ENCODE measurements around the gene DCUN1D3. TPM values are rescaled to one million over a fixed set of nuclear protein-coding genes. Genes with fewer than 3 reads are reported as not detected.
A peak's percentile ranks its signal among the peaks of the same experiment; 100 is the strongest.

The DCUN1D3 gene
- polyA plus RNA-seq, 3 donors = 8.8 to 12.3 (median 11.1) TPM

GRCh38 chr16:20923876-20924275, 23.7 kb upstream of the DCUN1D3 start:
- DNase-seq = no peak

- no peak for DNase-seq
Observed at GRCh38 chr16:20920799-20921198, 20.6 kb upstream of the DCUN1D3 start.

- no peak for DNase-seq
Observed at GRCh38 chr16:20920091-20920490, 19.9 kb upstream of the DCUN1D3 start.

GRCh38 chr16:20918486-20919239, 18.5 kb upstream of the DCUN1D3 start:
- no peak for DNase-seq

GRCh38 chr16:20916942-20917341, 16.8 kb upstream of the DCUN1D3 start:
- no peak for DNase-seq

GRCh38 chr16:20916289-20916688, 16.1 kb upstream of the DCUN1D3 start:
- no peak for DNase-seq

GRCh38 chr16:20911361-20911760, 11.2 kb upstream of the DCUN1D3 start:
- no peak for DNase-seq

GRCh38 chr16:20910781-20911321, 10.7 kb upstream of the DCUN1D3 start:
- no peak for DNase-seq

GRCh38 chr16:20906341-20907255, 6.4 kb upstream of the DCUN1D3 start:
- DNase-seq = peak; percentile 50

- DNase-seq = no peak
Observed at GRCh38 chr16:20905576-20905975, 5.4 kb upstream of the DCUN1D3 start.

GRCh38 chr16:20904507-20905081, 4.4 kb upstream of the DCUN1D3 start:
- no peak for DNase-seq

GRCh38 chr16:20903899-20904506, 3.8 kb upstream of the DCUN1D3 start:
- DNase-seq = no peak

GRCh38 chr16:20903116-20903898, 3.1 kb upstream of the DCUN1D3 start:
- no peak for DNase-seq

- no peak for DNase-seq
Observed at GRCh38 chr16:20902426-20902825, 2.3 kb upstream of the DCUN1D3 start.

GRCh38 chr16:20901436-20902112, 1.4 kb upstream of the DCUN1D3 start:
- peak; percentile 66 for DNase-seq

- DNase-seq = no peak
Observed at GRCh38 chr16:20901068-20901435, 894 bp upstream of the DCUN1D3 start.

- DNase-seq = peak; percentile 61
Observed at GRCh38 chr16:20899477-20900298, 470 bp downstream of the DCUN1D3 start.

- DNase-seq = no peak
Observed at GRCh38 chr16:20899071-20899470, 1.1 kb downstream of the DCUN1D3 start.

GRCh38 chr16:20897922-20898321, 2.2 kb downstream of the DCUN1D3 start:
- DNase-seq = no peak

All from renal pelvis (tissue), 4 donors.